H1 (cell line): ENCODE data around the gene TRIM4. TPM values are rescaled to one million over a fixed set of nuclear protein-coding genes. Genes with fewer than 3 reads are reported as not detected.
"Not testable (repeated sequence)": the region's sequence is repeated elsewhere in the genome, so short reads cannot be mapped to it uniquely, and the experiment has no call there.

Experiments used
- CTCF ChIA-PET: fragments of 300-600 bp; sonication (Branson Sonifier 250); formaldehyde crosslinking; loops from one replicate; lab custom pipeline; 2021; ENCODE audit not compliant: partially characterized antibody; lab: Charles Lee
- POLR2A ChIA-PET: fragments of 300-600 bp; sonication (Branson Sonifier 250); formaldehyde crosslinking; loops from one replicate; lab custom pipeline; 2021; ENCODE audit warnings: inconsistent platforms; ENCODE audit not compliant: partially characterized antibody; lab: Charles Lee
- DNase-seq, 2 experiments: peaks; one replicate each; pipeline versions ENCODE4 v3.0.0 to v3.0.0-alpha.2; 2010 to 2022; ENCODE audit warnings: low spot score in 2 of 2, low read depth in 1 of 2, mixed read lengths in 1 of 2
- FAIRE-seq: peaks from 2 replicates; lab custom pipeline; 2011; peaks lifted over from hg19 to GRCh38; lab: Jason Lieb, UNC
- H2AFZ ChIP-seq: 2 replicates; pipeline ENCODE4 v1.8.1; 2012; ENCODE audit warnings: low read length, inconsistent platforms
- H2AK5ac ChIP-seq: 2 replicates; pipeline ENCODE4 v1.6.1; 2013; ENCODE audit warnings: low read depth, low read length
- H2BK120ac ChIP-seq: replicated peaks from 2 replicates; pipeline ENCODE3; 2013; ENCODE audit warnings: low read depth, low read length, inconsistent platforms
- H2BK12ac ChIP-seq: 2 replicates; pipeline ENCODE4 v1.6.1; 2013; ENCODE audit warnings: low read depth, low read length
- H2BK15ac ChIP-seq: 2 replicates; pipeline ENCODE4 v1.6.1; 2013; ENCODE audit warnings: low read length
- H2BK20ac ChIP-seq: 2 replicates; pipeline ENCODE4 v1.6.1; 2013; ENCODE audit warnings: low read length
- H2BK5ac ChIP-seq: 2 replicates; pipeline ENCODE4 v1.6.1; 2013; ENCODE audit warnings: low read depth, low read length
- H3K14ac ChIP-seq: 2 replicates; pipeline ENCODE4 v1.6.1; 2013; ENCODE audit warnings: inconsistent platforms; ENCODE audit not compliant: insufficient read length
- H3K18ac ChIP-seq: 2 replicates; pipeline ENCODE4 v1.6.1; 2013; ENCODE audit warnings: low read length; ENCODE audit errors: extremely low read depth
- H3K23ac ChIP-seq: 2 replicates; pipeline ENCODE4 v1.6.1; 2013; ENCODE audit warnings: inconsistent platforms; ENCODE audit not compliant: insufficient read length
- H3K23me2 ChIP-seq: 2 replicates; pipeline ENCODE4 v1.6.1; 2013; ENCODE audit warnings: low read depth, low read length
- H3K27ac ChIP-seq: 2 replicates; pipeline ENCODE4 v1.6.1; 2011; ENCODE audit warnings: low read depth, low read length, inconsistent platforms
- H3K27me3 ChIP-seq, 4 experiments: replicated peaks in 1 of 4; 1 replicate in 1 of 4; 2 replicates in 3 of 4; pipeline versions ENCODE4 v1.6.1 to v1.8.1; 2011 to 2013; ENCODE audit warnings: low read length in 3 of 4, mild to moderate bottlenecking in 3 of 4, inconsistent platforms in 2 of 4, mixed read lengths in 2 of 4, moderate library complexity in 1 of 4; ENCODE audit not compliant: control insufficient read depth in 3 of 4, insufficient read depth in 3 of 4; ENCODE audit errors: extremely low read depth in 1 of 4
- H3K36me3 ChIP-seq, 4 experiments: 2 replicates each; pipeline versions ENCODE4 v1.6.1 to v1.8.1; 2011 to 2013; ENCODE audit warnings: mild to moderate bottlenecking in 4 of 4, low read length in 3 of 4, moderate library complexity in 2 of 4, control low read depth in 1 of 4, inconsistent platforms in 1 of 4; ENCODE audit not compliant: insufficient read depth in 4 of 4, control insufficient read depth in 2 of 4
- H3K4ac ChIP-seq: replicated peaks from 2 replicates; pipeline ENCODE3; 2013; ENCODE audit warnings: low read length, low read depth, mixed read lengths, inconsistent platforms; ENCODE audit not compliant: insufficient read length
- H3K4me1 ChIP-seq, 4 experiments: replicated peaks in 1 of 4; 1 replicate in 1 of 4; 2 replicates in 3 of 4; pipeline versions ENCODE4 v1.6.1 to v1.8.1; 2011 to 2013; ENCODE audit warnings: low read length in 3 of 4, inconsistent platforms in 2 of 4, mixed read lengths in 1 of 4; ENCODE audit not compliant: insufficient read depth in 4 of 4, control insufficient read depth in 3 of 4
- H3K4me2 ChIP-seq, 2 experiments: 2 replicates each; pipeline versions ENCODE4 v1.6.1 to v1.8.1; 2011 to 2013; ENCODE audit warnings: low read depth in 2 of 2, low read length in 2 of 2, control low read depth in 1 of 2, inconsistent platforms in 1 of 2, mild to moderate bottlenecking in 1 of 2; ENCODE audit not compliant: insufficient read depth in 1 of 2
- H3K4me3 ChIP-seq, 4 experiments: fragments of 200-600, 300-600 bp in 1 of 4; sonication (generic), shearing (Covaris generic), sonication (Bioruptor Twin) in 1 of 4; 2 replicates each; pipeline versions ENCODE4 v1.5.1 to v1.8.1; 2011 to 2016; ENCODE audit warnings: low read length in 4 of 4, low read depth in 3 of 4, control low read depth in 2 of 4, inconsistent platforms in 2 of 4, mild to moderate bottlenecking in 2 of 4, mixed read lengths in 1 of 4, moderate library complexity in 1 of 4; ENCODE audit not compliant: insufficient read depth in 2 of 4; ENCODE audit errors: extremely low read depth in 1 of 4
- H3K56ac ChIP-seq: replicated peaks from 2 replicates; pipeline ENCODE3; 2013; ENCODE audit warnings: low read depth, mild to moderate bottlenecking, mixed read lengths, low read length, inconsistent platforms; ENCODE audit not compliant: insufficient read length
- H3K79me1 ChIP-seq: 2 replicates; pipeline ENCODE4 v1.6.1; 2013; ENCODE audit warnings: low read depth, low read length, control low read depth
- H3K79me2 ChIP-seq, 2 experiments: 2 replicates each; pipeline versions ENCODE4 v1.6.1 to v1.8.1; 2012 to 2013; ENCODE audit warnings: low read length in 2 of 2, mild to moderate bottlenecking in 2 of 2, inconsistent platforms in 1 of 2; ENCODE audit not compliant: insufficient read depth in 2 of 2, control insufficient read depth in 1 of 2
- H3K9ac ChIP-seq, 4 experiments: replicated peaks in 1 of 4; 1 replicate in 1 of 4; 2 replicates in 3 of 4; pipeline versions ENCODE4 v1.6.1 to v1.8.1; 2011 to 2013; ENCODE audit warnings: low read depth in 3 of 4, low read length in 3 of 4, control low read depth in 2 of 4, mild to moderate bottlenecking in 2 of 4, moderate library complexity in 2 of 4, inconsistent platforms in 1 of 4; ENCODE audit errors: extremely low read depth in 1 of 4
- H3K9me3 ChIP-seq, 2 experiments: 2 replicates each; pipeline versions ENCODE4 v1.6.1 to v1.8.1; 2012 to 2013; ENCODE audit warnings: mild to moderate bottlenecking in 2 of 2, moderate library complexity in 2 of 2, control low read depth in 1 of 2, inconsistent platforms in 1 of 2, low read depth in 1 of 2, low read length in 1 of 2, mixed read lengths in 1 of 2; ENCODE audit not compliant: insufficient read depth in 2 of 2
- H4K20me1 ChIP-seq, 2 experiments: replicated peaks in 1 of 2; 2 replicates each; pipeline versions ENCODE3 to v1.8.1; 2011 to 2013; ENCODE audit warnings: inconsistent platforms in 2 of 2, low read length in 2 of 2, mild to moderate bottlenecking in 1 of 2; ENCODE audit not compliant: insufficient read depth in 2 of 2, control insufficient read depth in 1 of 2
- H4K5ac ChIP-seq: 2 replicates; pipeline ENCODE4 v1.6.1; 2013; ENCODE audit warnings: low read length, low read depth, mixed read lengths, inconsistent platforms; ENCODE audit not compliant: insufficient read length
- H4K8ac ChIP-seq: 2 replicates; pipeline ENCODE4 v1.8.0; 2013; ENCODE audit warnings: mild to moderate bottlenecking, moderate library complexity, low read length, inconsistent platforms; ENCODE audit not compliant: insufficient read depth; ENCODE audit errors: extremely low read depth
- H4K91ac ChIP-seq: replicated peaks from 2 replicates; pipeline ENCODE3; 2013; ENCODE audit warnings: low read length, mixed read lengths, inconsistent platforms; ENCODE audit not compliant: insufficient read length
- WGBS, 2 experiments: shearing (Covaris generic) in 1 of 2; methylation state at CpG; one replicate each; pipeline versions ENCODE4 v1.1.6 to v1.1.7; 2013 to 2015; ENCODE audit warnings: low lambda C conversion rate in 2 of 2, mixed read lengths in 2 of 2, inconsistent platforms in 1 of 2, low coverage in 1 of 2, missing lambda C conversion rate in 1 of 2; ENCODE audit not compliant: insufficient replicate concordance in 2 of 2, insufficient coverage in 1 of 2, insufficient read length in 1 of 2; ENCODE audit errors: extremely low coverage in 1 of 2, missing lambda C conversion rate in 1 of 2; 5-methylcytosine and 5-hydroxymethylcytosine counted together
- polyA plus RNA-seq, 7 experiments: library from polyadenylated mRNA; depleted of rRNA in 3 of 7; stranded (reverse) in 5 of 7; unstranded in 2 of 7; fragments of >200 nt in 5 of 7; fragments of 200-250 nt in 2 of 7; gene quantifications; 1 replicate in 5 of 7; 2 replicates in 1 of 7; 4 replicates in 1 of 7; pipeline versions ENCODE4 v1.2.1 to v1.2.3, GENCODE V29; 2011 to 2013; ENCODE audit warnings: missing spikeins in 2 of 7, mixed read lengths in 2 of 7
- total RNA-seq: library from RNA; stranded (reverse); fragmentation: NEBNext Ultra II Directional; extraction: Animal tissue kit (Norgen Biotek cat#: 25700); gene quantifications from 2 replicates; pipeline ENCODE4 v1.2.1, GENCODE V29; 2021

The TRIM4 gene
- total and polyA plus RNA-seq, 2 of the 8 experiments (the other 6 are each of a cell fraction or from before 2014, with no cell fraction given), result 0.03 to 7.3 TPM

DNA sequence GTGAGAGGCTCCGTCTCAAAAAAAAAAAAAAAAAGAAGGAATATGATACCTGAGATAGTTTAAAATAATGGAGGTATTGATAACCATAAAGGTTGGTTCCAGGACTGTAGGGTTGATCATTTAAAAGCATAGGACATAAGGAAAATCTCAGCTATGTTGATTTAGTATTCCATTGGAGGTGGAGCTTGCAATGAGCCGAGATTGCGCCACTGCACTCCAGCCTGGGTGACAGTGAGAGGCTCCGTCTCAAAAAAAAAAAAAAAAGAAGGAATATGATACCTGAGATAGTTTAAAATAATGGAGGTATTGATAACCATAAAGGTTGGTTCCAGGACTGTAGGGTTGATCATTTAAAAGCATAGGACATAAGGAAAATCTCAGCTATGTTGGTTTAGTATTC, 33.3 kb upstream of the TRIM4 start:
- H3K27ac ChIP-seq, H2AK5ac ChIP-seq, H3K23me2 ChIP-seq, H4K8ac ChIP-seq, H3K27me3 ChIP-seq, H3K79me2 ChIP-seq, H3K4me3 ChIP-seq, H4K20me1 ChIP-seq, H2AFZ ChIP-seq, H3K56ac ChIP-seq, H3K4me1 ChIP-seq, H3K79me1 ChIP-seq, H3K4ac ChIP-seq, H3K36me3 ChIP-seq, H2BK12ac ChIP-seq, H2BK5ac ChIP-seq, DNase-seq, H3K4me2 ChIP-seq, H3K23ac ChIP-seq, H3K9ac ChIP-seq, H4K91ac ChIP-seq, H4K5ac ChIP-seq, H2BK15ac ChIP-seq, H3K14ac ChIP-seq, FAIRE-seq, H2BK120ac ChIP-seq, H2BK20ac ChIP-seq, H3K18ac ChIP-seq: not testable (repeated sequence)
- ChIA-PET CTCF (interaction anchor here (1.2 kb wide), 1 partner anchor 8 kb away, joined by 5 read pairs; no protein-coding TSS in a partner anchor), POLR2A (interaction anchor here (0.6 to 4.5 kb wide), 2 partner anchors 9 to 76 kb away, joined by 3 to 29 read pairs; no protein-coding TSS in a partner anchor)
- WGBS, 2 experiments, result 100% methylated on average over 2 of the region's 4 CpGs; no CpG with 5 or more reads in 1 of the 2 experiments
- H3K9me3 ChIP-seq, result peaks cover 14 to 18% of the 10 kb centered on the region in 2 experiments; a peak in 3 of 4 replicates

DNA sequence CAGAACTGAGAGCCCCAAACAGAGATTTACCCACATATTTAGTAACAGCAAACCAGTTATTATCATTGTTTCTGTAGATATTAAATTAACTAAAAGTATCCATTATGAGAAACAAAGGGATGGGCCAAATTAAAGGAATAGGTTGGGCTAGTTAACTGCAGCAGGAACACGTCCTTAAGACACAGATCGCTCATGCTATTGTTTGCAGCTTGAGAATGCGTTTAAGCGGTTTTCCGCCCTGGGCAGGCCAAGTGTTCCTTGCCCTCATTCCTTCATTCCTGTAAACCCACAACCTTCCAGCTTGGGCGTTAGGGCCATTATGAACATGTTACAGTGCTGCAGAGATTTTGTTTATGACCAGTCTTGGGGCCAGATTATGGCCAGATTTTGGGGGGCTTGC, 31.5 kb upstream of the TRIM4 start:
- not testable (repeated sequence) for H3K27ac ChIP-seq, H3K18ac ChIP-seq, H2BK15ac ChIP-seq, H3K27me3 ChIP-seq, H3K4me3 ChIP-seq, H3K79me1 ChIP-seq, H3K79me2 ChIP-seq, H4K8ac ChIP-seq, FAIRE-seq, H3K14ac ChIP-seq, H3K4me2 ChIP-seq, H3K9ac ChIP-seq, H3K23ac ChIP-seq, H2BK12ac ChIP-seq, H3K36me3 ChIP-seq, H2AFZ ChIP-seq, H2BK5ac ChIP-seq, H4K91ac ChIP-seq, H3K56ac ChIP-seq, H4K5ac ChIP-seq, H2BK120ac ChIP-seq, H2BK20ac ChIP-seq, H2AK5ac ChIP-seq, H3K4ac ChIP-seq, H4K20me1 ChIP-seq, DNase-seq, H3K23me2 ChIP-seq, H3K4me1 ChIP-seq
- ChIA-PET POLR2A (interaction anchor here (1.0 to 2.2 kb wide), 5 partner anchors 10 to 110 kb away, joined by 3 to 8 read pairs (median 3); no protein-coding TSS in a partner anchor), CTCF (interaction anchor here (0.6 to 5.4 kb wide), 13 partner anchors 14 to 61 kb away, joined by 3 to 36 read pairs (median 4); partner anchors contain the start of genes AZGP1, GJC3 and TRIM4)
- H3K9me3 ChIP-seq, result peaks cover 14 to 18% of the 10 kb centered on the region in 2 experiments; a peak in 3 of 4 replicates
- WGBS, 2 experiments, result 76% methylated on average over 6 of the region's 6 CpGs; no CpG with 5 or more reads in 1 of the 2 experiments
